Inflammatory macrophage treated with lipopolysaccharide for 1 hour (primary cell): ENCODE results near the gene FSD1L.

Source experiments
- DNase-seq, 2 donors: peaks; one replicate each; pipeline ENCODE4 v3.0.0-alpha.2; 2020 to 2022

The FSD1L gene

GRCh38 chr9:105447814-105448812 lies at the start of gene FSD1L:
Gene FSD1L (plus strand): TSS chr9:105448034. CDS start chr9:105448221, 187 bp downstream.
- DNase-seq: peak; percentile 92 to 93

- DNase-seq: no peak
Observed at GRCh38 chr9:105399117-105399516, 48.7 kb upstream of the FSD1L start.

- DNase-seq: no peak
Observed at GRCh38 chr9:105401651-105402050, 46.2 kb upstream of the FSD1L start.

GRCh38 chr9:105403552-105404248 lies 44.1 kb upstream of the FSD1L start:
- DNase-seq: no peak

DNA sequence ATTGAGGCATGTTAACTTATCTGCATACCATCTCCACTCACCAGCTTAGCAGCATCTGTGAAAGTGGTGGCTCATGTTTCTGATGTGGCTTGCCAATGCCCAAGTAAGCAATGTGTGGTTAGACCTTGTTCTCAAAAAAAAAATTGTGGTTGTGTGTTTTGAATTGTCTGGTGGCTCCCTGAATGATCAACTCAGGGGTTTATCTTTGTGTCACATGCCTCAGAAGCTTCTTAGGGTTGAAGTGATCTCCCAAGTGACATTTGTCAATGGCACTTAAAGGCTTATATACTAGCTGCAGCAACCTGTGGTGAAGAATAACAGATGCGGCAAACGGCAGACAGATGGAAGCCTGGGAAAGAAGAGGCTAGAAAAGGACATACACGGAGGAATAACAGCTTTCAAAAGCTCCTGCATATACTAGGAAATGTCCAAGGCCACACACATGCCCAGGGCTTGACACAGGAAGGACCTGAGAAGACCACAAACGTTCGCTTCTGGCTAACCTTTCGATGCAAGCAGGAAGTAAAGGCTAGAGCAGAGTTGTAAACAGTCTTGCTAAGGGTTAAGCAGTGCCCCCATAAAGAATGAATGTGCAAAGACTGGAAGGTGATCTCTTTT lies 42.2 kb upstream of the FSD1L start:
- no peak for DNase-seq

- no peak for DNase-seq
Observed at GRCh38 chr9:105406369-105406768, 41.5 kb upstream of the FSD1L start.

- no peak for DNase-seq
Observed at GRCh38 chr9:105413525-105413924, 34.3 kb upstream of the FSD1L start.

- DNase-seq: peak in 1 of 2 donors; percentile 69
Observed at GRCh38 chr9:105414947-105415661, 32.7 kb upstream of the FSD1L start.

DNA sequence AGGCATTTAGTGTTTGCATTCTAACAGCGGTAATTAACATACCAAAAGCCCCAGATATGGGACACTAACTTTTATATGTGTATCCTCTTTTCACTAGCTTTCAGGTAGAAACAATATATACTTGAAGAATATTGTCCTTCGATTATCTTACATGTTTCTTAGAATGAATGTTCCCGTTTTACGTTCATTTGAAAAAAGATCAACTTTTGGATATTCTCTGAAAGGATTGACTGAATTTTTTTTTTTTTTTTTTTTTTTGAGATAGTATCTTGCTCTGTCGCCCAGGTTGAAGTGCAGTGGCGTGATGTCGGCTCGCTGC lies 32.2 kb upstream of the FSD1L start:
- no peak for DNase-seq

GRCh38 chr9:105416840-105417239 lies 31.0 kb upstream of the FSD1L start:
- no peak for DNase-seq

DNA sequence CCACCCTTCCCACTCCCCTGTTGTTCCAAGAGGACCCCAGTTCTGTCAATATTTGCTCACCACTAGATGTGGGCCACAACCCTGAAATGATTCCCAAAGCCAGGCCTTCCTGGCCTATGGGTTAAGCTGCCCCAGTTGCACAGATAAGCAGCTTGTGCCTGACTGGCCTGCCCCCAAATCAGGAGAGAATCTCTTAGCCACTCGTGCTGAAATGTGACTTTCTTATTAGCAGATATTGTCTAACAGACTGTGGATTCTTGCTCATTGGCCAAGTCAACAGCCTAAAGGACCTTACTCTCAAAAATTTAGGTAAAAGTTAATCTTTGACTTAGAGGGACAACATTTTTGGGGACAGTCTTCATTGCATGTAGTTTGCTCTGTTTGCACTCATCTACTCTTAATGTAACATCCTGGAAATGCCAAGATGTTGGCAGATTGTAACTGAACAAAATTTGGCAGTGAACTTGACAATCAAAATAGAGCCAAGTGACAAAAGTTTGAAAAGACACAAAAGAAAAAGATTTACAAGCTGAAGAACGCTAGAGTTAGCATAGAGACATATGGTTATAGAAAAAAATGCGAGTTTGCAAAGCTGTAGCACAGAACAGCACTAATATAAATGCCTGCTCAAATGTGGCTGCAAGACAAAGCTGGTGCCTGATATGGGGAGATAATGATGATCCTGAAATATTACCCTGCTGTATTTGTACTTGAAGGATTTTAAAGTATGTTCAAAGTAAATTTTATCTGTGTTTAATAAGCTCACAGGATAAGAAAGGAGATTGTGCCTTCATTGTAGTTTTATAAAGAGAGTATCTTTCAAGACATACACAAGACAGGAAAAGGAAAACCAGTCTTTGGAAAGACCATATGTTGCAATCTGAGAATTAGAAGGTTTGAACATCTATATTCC lies 29.0 kb upstream of the FSD1L start:
- peak in 1 of 2 donors; percentile 15 for DNase-seq

GRCh38 chr9:105419816-105420597 lies 27.8 kb upstream of the FSD1L start:
- no peak for DNase-seq

- peak; percentile 68 to 88 for DNase-seq
Observed at GRCh38 chr9:105421154-105421553, 26.7 kb upstream of the FSD1L start.

GRCh38 chr9:105421864-105422263 lies 26.0 kb upstream of the FSD1L start:
- DNase-seq: no peak

GRCh38 chr9:105425816-105426433 lies 21.9 kb upstream of the FSD1L start:
- peak; percentile 36 to 42 for DNase-seq

- DNase-seq: no peak
Observed at GRCh38 chr9:105426657-105427056, 21.2 kb upstream of the FSD1L start.

DNA sequence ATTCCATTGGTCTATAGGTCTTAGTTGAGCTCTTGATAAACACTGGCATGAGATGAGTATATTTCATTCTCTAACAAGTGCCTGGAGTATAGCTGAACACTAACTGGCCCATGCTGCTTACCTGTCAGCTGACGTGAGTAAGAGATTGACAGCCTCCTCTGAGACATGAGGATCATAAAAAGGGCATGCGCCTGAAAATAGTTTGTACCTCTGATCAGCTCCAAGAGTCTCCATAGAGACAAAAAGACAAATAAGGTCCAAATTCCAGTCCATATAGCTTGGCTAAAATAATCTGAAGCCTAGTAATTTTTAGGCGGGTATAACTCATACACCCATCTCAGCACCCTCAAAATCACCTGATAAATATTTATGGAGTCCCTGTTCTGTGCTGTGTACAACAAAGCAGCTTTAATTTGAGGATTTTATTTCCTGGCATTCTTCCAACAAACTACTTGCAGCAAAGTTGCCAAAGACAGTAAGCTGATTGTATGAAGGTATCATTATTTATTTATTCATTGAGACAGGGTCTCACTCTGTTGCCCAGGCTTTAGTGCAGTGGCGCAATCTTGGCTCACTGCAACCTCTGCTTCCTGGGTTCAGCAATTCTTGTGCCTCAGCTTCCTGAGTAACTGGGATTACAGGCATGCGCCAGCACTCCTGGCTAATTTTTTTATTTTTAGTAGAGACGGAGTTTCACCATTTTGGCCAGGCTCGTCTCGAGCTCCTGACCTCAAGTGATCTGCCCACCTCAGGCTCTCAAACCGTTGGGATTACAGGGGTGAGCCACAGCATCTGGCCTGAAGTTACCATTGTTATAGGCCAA lies 16.2 kb upstream of the FSD1L start:
- no peak for DNase-seq

DNA sequence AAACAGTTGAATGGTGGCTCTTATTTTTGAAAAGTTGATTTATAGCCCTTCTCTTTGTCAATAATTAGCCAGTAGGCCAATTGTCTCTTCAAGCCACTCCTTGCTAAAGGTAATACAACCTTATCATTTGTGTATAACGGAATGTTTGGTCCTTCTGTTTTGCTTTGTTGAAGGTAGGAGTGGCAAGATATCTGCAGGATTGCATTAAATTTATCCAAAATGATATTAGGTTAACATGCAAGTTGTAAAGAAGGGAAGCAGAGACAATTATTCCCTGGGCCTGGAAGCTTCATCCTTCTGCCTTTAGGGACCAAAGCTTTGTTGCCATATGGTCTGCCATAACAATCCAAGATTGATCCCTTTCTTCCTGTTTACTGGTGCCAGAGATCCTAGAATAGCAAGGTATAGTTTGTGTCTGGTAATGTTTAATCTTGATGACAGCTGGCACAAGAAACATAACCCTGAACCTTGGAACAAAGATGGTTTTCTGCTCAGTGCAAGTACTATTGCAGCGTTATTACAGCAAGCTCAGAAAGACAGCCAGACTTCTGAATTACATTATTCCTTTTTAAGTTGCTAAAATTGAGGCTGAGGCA lies 15.5 kb upstream of the FSD1L start:
- DNase-seq: no peak

DNA sequence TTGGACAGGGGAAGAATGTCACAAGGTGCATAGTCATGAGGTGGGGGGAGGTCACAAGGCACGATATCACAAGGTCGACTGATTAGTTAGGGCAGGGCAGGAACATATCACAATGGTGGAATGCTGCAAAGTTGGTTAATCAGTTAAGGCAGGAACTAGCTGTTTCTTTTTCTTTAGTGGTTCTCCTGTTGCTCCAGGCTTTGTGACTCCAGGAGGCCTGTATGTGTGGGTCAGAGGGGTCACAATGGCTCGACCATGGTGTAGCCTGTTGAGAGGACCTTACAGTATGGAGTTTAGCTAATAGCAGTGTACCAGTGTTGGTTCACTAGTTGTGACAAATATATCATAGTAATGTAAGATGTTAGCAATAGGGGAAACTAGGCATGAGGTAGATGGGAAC lies 12.4 kb upstream of the FSD1L start:
- no peak for DNase-seq
